ENCODE results near the gene TTC3. TPM values are rescaled to one million over a fixed set of nuclear protein-coding genes. Genes with fewer than 3 reads are reported as not detected.
"Not testable (repeated sequence)": the region's sequence is repeated elsewhere in the genome, so short reads cannot be mapped to it uniquely, and the experiment has no call there.

TTC3 gene
- total RNA-seq, 4 donors from 2014 or later: 97.5 to 226 (median 144) TPM

- Histone ChIP-seq H3K27me3 (no peaks in the 10 kb centered on the region), H3K36me3 (no peaks in the 10 kb centered on the region), H3K4me3 (no peak overlapping the region), H3K27ac (no peak overlapping the region), H3K4me1 (no peaks in the 10 kb centered on the region), H3K9me3 (no peaks in the 10 kb centered on the region)
- DNase-seq: no peak
- no peak for TF ChIP-seq CTCF (IDR thresholded peaks at IDR 0.05)
- TF ChIP-seq POLR2A (IDR thresholded peaks at IDR 0.05): no peak
These were observed 29.2 kb upstream of the TTC3 start for GRCh38 chr21:37043818-37044217.

- Histone ChIP-seq H3K4me1 (no peaks in the 10 kb centered on the region), H3K27me3 (no peaks in the 10 kb centered on the region), H3K27ac (no peak overlapping the region), H3K36me3 (no peaks in the 10 kb centered on the region), H3K4me3 (no peak overlapping the region), H3K9me3 (no peaks in the 10 kb centered on the region)
- no peak for DNase-seq
- TF ChIP-seq POLR2A (IDR thresholded peaks at IDR 0.05) (no peak), CTCF (IDR thresholded peaks at IDR 0.05) (no peak)
These were observed 28.4 kb upstream of the TTC3 start for GRCh38 chr21:37044643-37045042.

GRCh38 chr21:37045149-37045548 lies 27.9 kb upstream of the TTC3 start:
- no peak for TF ChIP-seq POLR2A (IDR thresholded peaks at IDR 0.05)
- TF ChIP-seq CTCF (IDR thresholded peaks at IDR 0.05): no peak
- Histone ChIP-seq H3K27me3 (no peaks in the 10 kb centered on the region), H3K4me1 (no peaks in the 10 kb centered on the region), H3K4me3 (no peak overlapping the region), H3K9me3 (no peaks in the 10 kb centered on the region), H3K27ac (no peak overlapping the region), H3K36me3 (no peaks in the 10 kb centered on the region)
- DNase-seq: no peak

- H3K4me3 ChIP-seq: no peak overlapping the region
- H3K27me3 ChIP-seq: no peaks in the 10 kb centered on the region
- no peak overlapping the region for H3K27ac ChIP-seq
- TF ChIP-seq CTCF (IDR thresholded peaks at IDR 0.05): no peak
- TF ChIP-seq POLR2A (IDR thresholded peaks at IDR 0.05): no peak
- DNase-seq: no peak
- H3K9me3 ChIP-seq: no peaks in the 10 kb centered on the region
- H3K36me3 ChIP-seq: no peaks in the 10 kb centered on the region
- H3K4me1 ChIP-seq: no peaks in the 10 kb centered on the region
These were observed 27.5 kb upstream of the TTC3 start for GRCh38 chr21:37045556-37045955.

GRCh38 chr21:37047079-37047478 lies 26.0 kb upstream of the TTC3 start:
- H3K9me3 ChIP-seq: no peaks in the 10 kb centered on the region
- H3K4me3 ChIP-seq: no peak overlapping the region
- TF ChIP-seq CTCF (IDR thresholded peaks at IDR 0.05): no peak
- no peak for TF ChIP-seq POLR2A (IDR thresholded peaks at IDR 0.05)
- H3K36me3 ChIP-seq: no peaks in the 10 kb centered on the region
- H3K4me1 ChIP-seq: no peaks in the 10 kb centered on the region
- H3K27me3 ChIP-seq: no peaks in the 10 kb centered on the region
- DNase-seq: peak in 2 of 3 donors; percentile 66 to 67
- H3K27ac ChIP-seq: peak overlapping the region in 2 of 4 donors; percentile 35 to 49

- H3K9me3 ChIP-seq, H3K27ac ChIP-seq, H3K4me1 ChIP-seq, H3K4me3 ChIP-seq, DNase-seq, H3K36me3 ChIP-seq, H3K27me3 ChIP-seq: not testable (repeated sequence)
These were observed 23.3 kb upstream of the TTC3 start for GRCh38 chr21:37049741-37050140.
